Loucy (cell line): ENCODE results near the gene HPS1.

Experiments used
- H2AFZ ChIP-seq: fragments of 200-600 bp; sonication (generic); 2 replicates; pipeline ENCODE4 v1.6.0; 2016; ENCODE audit warnings: antibody characterized with exemption, mild to moderate bottlenecking, low read length, moderate library complexity
- H3F3A ChIP-seq: fragments of 200-600 bp; 2 replicates; pipeline ENCODE4 v1.6.0; 2016; ENCODE audit warnings: antibody characterized with exemption, low read depth, mild to moderate bottlenecking
- H3K27me3 ChIP-seq: fragments of 200-600 bp; sonication (generic); 2 replicates; pipeline ENCODE4 v1.6.1; 2014; ENCODE audit warnings: low read length, mild to moderate bottlenecking; ENCODE audit not compliant: insufficient read depth, poor library complexity, severe bottlenecking
- H3K36me3 ChIP-seq: fragments of 200-600 bp; sonication (generic); 2 replicates; pipeline ENCODE4 v1.6.1; 2016; ENCODE audit warnings: low read length; ENCODE audit not compliant: insufficient read depth
- H3K4me1 ChIP-seq: fragments of 200-600 bp; sonication (generic); 2 replicates; pipeline ENCODE4 v1.5.1; 2014; ENCODE audit warnings: low read length, mild to moderate bottlenecking; ENCODE audit not compliant: insufficient read depth, poor library complexity, severe bottlenecking
- H3K4me2 ChIP-seq: fragments of 200-600 bp; sonication (generic); 2 replicates; pipeline ENCODE4 v1.6.0; 2014; ENCODE audit warnings: antibody characterized with exemption, low read length, low read depth, mild to moderate bottlenecking; ENCODE audit not compliant: poor library complexity, severe bottlenecking
- H3K4me3 ChIP-seq: fragments of 200-600 bp; sonication (generic); 2 replicates; pipeline ENCODE4 v1.5.1; 2014; ENCODE audit warnings: low read length, mild to moderate bottlenecking, mixed read lengths; ENCODE audit not compliant: poor library complexity, severe bottlenecking
- H3K79me2 ChIP-seq: fragments of 200-600 bp; sonication (generic); 2 replicates; pipeline ENCODE4 v1.6.1; 2014; ENCODE audit warnings: low read length; ENCODE audit not compliant: insufficient read depth
- H3K9ac ChIP-seq: fragments of 200-600 bp; sonication (generic); 2 replicates; pipeline ENCODE4 v1.6.0; 2014; ENCODE audit warnings: mild to moderate bottlenecking, low read depth, low read length, moderate library complexity; ENCODE audit not compliant: poor library complexity, severe bottlenecking
- H3K9me2 ChIP-seq: fragments of 200-600 bp; sonication (generic); replicated peaks from 2 replicates; pipeline ENCODE4 v1.6.1; 2016; ENCODE audit warnings: low read depth, low read length, mixed read lengths
- H3K9me3 ChIP-seq: fragments of 200-600 bp; sonication (generic); 2 replicates; pipeline ENCODE4 v1.6.1; 2014; ENCODE audit warnings: mild to moderate bottlenecking, antibody characterized with exemption, low read length, low read depth; ENCODE audit not compliant: insufficient read depth
- H4K20me1 ChIP-seq: fragments of 200-600 bp; sonication (generic); 2 replicates; pipeline ENCODE4 v1.6.0; 2014; ENCODE audit warnings: antibody characterized with exemption, low read length, mild to moderate bottlenecking; ENCODE audit not compliant: insufficient read depth, poor library complexity, severe bottlenecking
- CTCF ChIP-seq: fragments of 200-600 bp; sonication (generic); conservative IDR thresholded peaks from 2 replicates; pipeline ENCODE4 v1.5.1; 2014; ENCODE audit warnings: mild to moderate bottlenecking, antibody characterized with exemption, low read length
- EZH2phosphoT487 ChIP-seq: fragments of 200-600 bp; IDR thresholded peaks from 2 replicates; pipeline ENCODE4 v1.6.1; 2018; ENCODE audit warnings: antibody characterized with exemption, mild to moderate bottlenecking, moderate library complexity, borderline replicate concordance

The HPS1 gene

GRCh38 chr10:98367604-98368451 is 78.9 kb downstream of the HPS1 start:
- no peaks in the 10 kb centered on the region for H3K27me3 ChIP-seq
- no peaks in the 10 kb centered on the region for H3K9me3 ChIP-seq
- H3K9ac ChIP-seq = no peak overlapping the region
- no peak for TF ChIP-seq CTCF
- TF ChIP-seq EZH2phosphoT487 = no peak
- H2AFZ ChIP-seq = no peak overlapping the region
- no peak overlapping the region for H3K4me3 ChIP-seq
- H3K79me2 ChIP-seq = no peaks in the 10 kb centered on the region
- H3K9me2 ChIP-seq = no peaks in the 10 kb centered on the region
- no peaks in the 10 kb centered on the region for H4K20me1 ChIP-seq
- no peaks in the 10 kb centered on the region for H3K4me1 ChIP-seq
- H3K36me3 ChIP-seq = no peaks in the 10 kb centered on the region
- no peak overlapping the region for H3K4me2 ChIP-seq
- no peaks in the 10 kb centered on the region for H3F3A ChIP-seq
